HG03095 (cell line): ENCODE data around the gene TMEM132D.

ENCODE experiments used
- ATAC-seq: cut with Tn5 transposase; IDR thresholded peaks from one replicate; pipeline ENCODE4 v1.9.1; 2021; ENCODE audit warnings: moderate library complexity; ENCODE audit not compliant: unreplicated experiment

Gene TMEM132D

DNA sequence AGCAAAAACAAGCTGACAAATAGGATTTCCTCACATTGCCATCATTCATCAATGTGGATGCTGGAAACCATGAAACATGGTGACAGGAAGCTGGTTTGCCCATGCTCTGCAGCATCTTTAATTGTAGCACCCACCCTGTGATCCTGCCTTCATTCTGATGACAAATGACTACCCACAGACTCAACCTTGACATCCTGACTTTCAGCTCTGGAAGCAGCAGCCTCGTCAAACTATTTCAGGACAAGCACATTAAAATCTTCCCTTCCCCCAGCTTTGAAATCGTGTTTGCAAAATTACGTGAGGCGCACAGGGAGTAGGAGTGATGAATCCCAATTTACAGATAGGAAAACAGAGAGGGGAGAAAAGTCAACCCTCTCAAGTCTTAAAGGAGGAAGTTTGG is 765.0 kb downstream of the TMEM132D start:
- no peak for ATAC-seq

DNA sequence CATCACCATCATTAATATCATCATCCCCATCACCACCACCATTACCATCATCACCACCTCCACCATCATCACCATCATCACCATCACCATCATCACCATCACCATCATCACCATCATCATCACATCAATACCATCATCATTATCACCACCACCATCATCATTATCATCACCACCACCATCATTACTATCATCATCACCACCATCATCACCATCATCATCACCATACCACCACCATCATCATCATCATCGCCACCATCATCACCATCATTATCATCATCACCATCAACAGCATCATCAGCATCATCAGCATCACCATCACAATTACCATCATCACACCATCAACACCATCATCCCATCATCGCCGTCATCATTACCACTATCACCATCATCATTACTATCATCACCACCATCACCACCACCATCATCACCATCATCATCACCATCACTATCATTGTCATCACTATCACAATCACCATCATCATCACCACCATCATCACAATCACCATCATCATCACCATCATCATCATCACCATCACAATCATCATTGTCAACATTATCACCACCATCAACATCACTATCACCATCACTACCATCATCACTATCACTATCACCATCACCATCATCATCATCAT is 767.0 kb downstream of the TMEM132D start:
- ATAC-seq = no peak

DNA sequence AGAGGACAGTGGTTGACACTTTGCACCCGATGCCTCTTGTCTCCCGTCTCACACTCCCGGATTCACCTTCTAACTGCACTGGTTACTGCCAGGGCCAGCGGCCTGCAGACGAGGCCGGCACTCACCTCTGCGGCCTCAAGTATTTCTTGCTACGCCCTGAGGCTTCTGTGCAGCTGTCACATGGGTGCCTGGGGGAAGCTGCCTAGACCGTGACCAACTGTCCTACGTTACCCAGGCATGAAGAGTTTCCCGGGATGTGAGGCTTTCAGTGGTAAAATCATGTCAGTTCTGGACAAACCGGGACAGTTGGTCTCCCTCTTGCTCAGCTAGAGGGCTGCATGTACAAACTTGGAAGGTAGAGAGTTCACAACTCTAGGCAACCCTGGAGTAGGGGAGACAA is 776.1 kb downstream of the TMEM132D start:
- no peak for ATAC-seq

DNA sequence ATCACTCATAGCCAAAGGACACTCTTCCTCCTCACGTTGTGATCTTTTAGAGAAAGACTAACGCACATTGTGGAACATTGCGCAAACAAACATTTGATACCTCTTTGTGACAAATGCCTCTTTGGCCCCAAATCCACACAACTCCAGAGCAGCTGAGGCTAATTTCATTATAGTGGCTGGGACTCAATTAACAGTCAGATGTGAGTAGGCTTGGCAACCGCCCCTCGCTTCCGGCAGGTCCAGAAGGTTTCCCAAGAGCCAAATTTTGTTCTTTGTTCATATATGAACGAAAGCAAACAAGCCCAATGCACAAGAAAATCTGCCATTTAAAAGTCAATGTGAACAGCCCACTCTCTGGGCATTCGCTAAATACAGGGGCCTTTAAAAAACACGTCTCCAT is 776.6 kb downstream of the TMEM132D start:
- no peak for ATAC-seq

DNA sequence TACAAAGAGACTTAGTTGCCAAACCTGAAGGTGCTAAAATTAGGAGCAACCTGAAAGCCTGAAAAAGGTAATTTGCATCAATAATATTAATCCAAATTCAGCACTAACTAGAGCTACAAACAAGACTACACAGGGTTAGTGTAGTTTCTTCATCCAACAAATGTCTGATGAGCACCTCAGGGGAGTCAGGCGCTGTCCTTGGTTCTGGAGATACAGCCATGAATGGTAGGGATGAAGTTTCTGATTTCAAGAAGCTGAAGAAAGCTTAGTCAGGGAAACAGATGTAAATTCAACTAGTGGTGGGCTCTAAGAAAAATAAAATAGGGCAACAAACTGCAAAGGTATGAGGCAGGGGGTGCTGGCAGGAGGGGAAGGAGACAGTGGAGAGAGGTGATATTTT is 784.3 kb downstream of the TMEM132D start:
- ATAC-seq = no peak

DNA sequence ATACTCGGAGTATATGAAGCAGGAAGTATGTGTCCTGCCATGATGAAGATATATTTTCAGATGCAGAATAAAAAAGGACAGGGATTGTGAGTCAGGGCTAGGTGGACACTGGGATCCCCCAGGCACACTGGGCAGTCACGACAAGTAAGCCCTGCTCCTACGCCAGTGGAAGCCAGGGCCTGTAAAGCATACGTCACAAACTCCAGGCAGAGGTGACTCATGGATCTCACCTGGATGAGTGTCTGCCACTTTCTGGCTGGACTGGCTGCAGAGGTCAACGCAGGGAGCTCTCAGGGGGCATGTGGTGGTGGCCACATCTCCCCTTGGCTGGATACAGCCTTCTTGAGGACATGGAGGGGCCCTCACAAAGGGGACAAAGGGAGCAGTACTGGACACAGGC is 788.3 kb downstream of the TMEM132D start:
- ATAC-seq = no peak

DNA sequence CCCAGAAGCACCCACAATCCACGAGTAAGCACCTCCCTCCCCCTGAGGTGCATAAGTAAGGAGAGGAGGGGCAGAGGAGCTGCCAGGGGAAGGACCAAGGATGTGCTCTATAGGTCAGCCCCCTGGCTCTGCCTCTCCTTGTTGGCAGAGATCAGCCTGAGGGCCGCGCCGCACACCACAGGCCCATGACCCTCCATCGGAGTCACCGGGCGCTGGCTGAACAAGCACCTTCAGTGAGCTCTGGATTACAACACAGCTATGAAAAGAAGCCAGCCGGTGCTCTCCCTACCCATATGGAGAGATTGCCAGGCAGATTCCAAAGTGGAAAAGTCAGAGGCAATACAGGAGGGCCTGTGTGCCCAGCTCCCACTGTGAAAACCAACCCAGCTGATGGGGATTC is 793.2 kb downstream of the TMEM132D start:
- no peak for ATAC-seq

DNA sequence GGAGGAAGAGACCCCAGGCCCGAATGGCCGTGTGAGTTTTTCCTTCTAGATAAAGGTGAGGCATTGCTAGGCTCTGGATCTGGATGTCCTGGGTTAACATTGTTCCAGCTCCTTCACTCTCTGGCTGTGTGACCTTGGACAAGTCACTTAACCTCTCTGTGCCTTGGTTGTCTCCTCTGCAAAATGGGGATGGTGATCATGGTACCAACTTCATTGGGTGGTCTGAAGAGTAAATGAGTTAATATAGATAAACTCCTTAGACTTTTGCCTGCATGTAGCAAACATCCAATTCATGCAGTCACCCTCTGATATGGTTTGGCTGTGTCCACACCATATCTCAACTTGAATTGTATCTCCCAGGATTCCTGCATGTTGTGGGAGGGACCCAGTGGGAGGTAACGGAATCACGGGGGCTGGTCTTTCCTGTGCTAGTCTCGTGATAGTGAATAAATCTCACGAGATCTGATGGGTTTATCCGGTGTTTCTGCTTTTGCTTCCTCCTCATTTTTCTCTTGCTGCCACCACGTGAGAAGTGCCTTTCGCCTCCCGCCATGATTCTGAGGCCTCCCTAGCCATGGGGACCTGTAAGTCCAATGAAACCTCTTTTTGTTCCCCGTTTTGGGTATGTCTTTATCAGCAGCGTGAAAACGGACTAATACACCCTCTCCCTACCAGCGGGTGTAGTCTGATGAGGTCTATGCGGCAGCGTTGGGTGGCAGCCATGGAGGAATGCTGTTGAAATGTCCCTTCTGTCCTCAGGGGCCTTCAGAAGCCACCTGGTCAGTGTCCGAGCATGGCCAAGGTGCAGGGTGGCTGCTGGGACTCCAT is 794.4 kb downstream of the TMEM132D start:
- ATAC-seq = no peak

DNA sequence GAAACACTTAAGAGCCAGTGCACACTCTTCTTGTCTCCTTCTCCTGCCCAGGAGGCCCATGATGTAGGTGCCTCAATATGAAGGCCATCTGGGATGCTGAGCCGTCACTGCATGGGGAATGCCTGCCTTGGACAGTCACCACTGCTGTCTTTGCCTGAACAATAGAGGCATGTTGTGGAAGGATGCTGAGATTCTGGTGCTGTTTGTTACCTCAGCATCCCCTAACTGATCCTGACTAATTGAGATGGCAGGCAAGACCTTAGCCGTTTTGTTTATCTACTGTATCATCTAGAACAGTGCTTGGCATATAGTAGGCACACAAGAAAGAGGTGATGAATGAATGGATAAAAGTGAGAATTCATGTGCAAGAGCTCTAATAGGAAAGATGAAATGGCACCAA is 797.1 kb downstream of the TMEM132D start:
- no peak for ATAC-seq

DNA sequence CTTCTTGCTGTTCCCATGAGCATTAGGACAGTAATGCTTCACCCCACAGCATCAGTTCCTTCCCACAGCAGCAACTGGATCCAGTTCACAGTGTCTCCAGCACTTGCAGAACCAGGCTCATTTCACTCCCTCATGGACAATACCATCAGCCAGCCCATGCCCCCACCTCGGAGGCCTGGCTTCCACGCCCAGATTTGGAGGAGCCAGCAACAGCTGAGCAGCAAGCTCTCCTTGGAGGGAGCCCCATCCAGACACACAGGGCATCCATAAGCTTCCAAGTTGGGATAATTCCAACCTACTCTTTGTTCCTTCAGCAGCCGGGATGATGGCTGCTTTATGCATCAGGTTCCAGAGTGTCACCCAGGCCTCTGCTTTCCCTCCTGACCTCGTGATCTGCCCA is 800.6 kb downstream of the TMEM132D start:
- no peak for ATAC-seq

DNA sequence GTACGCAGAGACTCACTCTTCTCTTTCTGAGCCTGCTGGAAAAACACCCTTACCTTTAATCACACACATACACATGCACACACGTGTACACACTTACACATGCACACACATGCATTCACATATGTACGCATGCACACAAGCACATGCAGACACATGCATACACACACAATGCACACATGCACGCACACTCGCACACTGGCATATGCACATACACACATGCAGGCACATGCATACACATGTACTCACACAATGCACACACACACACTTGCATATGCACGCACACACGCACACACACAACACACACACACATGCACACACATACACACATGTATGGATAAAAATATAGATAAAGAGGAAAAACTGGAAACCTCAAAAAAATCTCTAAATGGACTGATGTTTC is 801.6 kb downstream of the TMEM132D start:
- no peak for ATAC-seq

DNA sequence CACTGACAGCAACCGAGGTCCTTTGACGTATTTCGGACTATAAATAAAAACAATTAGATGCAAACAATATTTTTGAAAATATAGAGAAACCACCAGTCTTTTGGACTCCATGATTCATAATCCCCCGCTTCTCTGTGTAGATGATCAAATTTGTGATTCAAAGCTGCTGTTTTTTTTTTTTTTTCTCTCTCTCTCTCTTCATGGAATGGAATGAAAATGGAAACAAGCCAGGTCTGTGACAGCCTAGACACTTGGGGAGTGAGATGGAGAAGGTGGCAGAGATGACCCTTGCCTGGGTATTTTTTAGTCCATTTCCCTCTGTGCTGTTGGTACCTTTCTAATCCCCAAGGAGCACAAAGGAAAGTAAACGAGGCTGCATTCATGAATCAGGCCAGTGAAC is 802.0 kb downstream of the TMEM132D start:
- ATAC-seq = no peak

DNA sequence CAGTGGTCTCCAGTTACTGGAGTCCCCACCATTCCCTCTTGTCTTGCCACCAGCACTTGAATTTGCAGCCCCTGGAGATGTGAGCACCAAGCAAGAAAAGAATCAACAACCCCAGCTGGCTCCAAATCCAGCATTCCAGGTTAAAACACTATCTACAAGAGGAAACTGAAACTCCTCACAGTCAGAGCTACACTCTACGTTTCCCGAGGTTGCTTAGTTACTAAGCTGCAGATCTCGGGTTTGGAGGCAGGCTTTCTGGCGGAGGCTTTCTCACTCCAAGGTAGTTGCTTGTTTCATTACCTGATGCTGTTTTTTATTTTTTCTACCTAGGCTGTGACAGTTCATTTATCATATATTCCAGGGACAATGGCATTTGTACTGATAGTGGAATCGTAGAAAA is 802.4 kb downstream of the TMEM132D start:
- no peak for ATAC-seq

DNA sequence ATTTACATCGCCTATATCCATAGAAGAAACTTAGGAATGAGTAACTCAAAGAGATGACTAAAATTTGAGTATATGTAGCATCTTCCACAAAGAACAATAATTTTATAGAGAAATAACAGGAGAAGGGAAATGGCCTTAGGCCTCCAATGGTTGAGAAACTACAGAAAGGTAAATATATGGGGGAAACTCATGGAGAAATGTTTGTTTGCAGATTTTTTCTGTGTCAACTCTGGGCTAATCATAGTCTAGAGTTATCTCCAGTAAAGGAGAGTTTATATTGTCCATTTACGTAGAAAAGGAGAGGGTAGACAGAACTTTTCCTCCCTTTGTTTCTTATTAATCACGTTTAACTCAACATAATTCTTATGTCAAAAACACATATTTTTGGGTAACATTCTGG is 806.4 kb downstream of the TMEM132D start:
- no peak for ATAC-seq

DNA sequence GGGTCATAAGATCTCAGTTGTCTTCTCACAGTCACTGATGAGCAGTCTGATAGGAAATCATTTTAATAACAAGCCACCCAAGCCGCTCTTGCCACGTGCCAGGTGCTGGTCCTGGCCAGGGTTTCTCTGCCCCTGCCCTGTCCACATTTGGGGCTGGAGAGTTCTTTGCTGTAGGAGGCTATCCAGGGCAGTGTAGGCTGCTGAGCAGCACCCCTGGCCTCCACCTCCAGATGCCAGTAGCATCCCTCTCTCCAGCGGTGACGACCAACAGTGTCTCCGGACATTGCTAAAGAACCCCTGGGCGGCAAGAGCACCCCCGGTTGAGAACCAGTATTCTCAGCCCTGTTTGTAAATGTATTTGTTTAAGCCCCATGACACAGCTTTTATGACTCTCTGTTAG is 806.9 kb downstream of the TMEM132D start:
- no peak for ATAC-seq

DNA sequence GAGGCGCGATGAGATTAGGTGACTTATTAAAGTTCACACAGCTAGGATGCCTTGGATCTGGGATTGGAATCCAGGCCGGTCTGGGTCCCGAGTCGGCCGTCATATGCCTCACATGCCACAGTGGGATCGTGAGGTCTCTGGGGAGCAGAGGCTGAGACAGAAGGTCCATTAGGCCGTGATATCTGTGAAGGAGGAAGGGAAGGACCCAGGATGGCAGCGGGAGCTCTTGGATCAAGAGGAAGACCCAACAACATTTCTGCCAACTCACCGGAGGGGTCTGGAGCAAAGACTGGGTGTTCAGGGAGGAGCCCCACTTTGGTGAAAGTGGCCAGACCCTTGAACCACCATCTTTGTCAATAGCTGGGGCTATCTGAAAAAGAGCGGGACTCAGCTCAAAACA is 807.6 kb downstream of the TMEM132D start:
- ATAC-seq = no peak

DNA sequence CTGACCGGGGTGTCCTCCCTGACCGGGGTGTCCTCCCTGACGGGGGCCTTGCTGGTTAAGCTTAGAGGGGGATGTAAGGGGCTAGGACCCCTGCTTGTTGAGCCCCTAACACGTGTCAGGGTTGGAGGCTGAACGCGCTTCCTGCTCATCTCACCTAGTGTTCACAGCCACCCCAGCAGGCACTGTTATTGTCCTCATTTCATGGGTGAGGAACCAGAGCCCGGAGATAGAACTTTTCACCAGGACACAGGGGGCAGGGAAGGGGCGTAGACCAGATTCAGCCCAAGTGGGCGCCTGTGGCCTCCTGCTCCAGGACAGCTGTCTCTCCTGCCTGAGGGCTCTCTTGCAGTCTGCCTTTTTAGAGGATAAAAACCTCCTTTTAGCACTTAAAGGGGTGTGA is 814.2 kb downstream of the TMEM132D start:
- no peak for ATAC-seq

DNA sequence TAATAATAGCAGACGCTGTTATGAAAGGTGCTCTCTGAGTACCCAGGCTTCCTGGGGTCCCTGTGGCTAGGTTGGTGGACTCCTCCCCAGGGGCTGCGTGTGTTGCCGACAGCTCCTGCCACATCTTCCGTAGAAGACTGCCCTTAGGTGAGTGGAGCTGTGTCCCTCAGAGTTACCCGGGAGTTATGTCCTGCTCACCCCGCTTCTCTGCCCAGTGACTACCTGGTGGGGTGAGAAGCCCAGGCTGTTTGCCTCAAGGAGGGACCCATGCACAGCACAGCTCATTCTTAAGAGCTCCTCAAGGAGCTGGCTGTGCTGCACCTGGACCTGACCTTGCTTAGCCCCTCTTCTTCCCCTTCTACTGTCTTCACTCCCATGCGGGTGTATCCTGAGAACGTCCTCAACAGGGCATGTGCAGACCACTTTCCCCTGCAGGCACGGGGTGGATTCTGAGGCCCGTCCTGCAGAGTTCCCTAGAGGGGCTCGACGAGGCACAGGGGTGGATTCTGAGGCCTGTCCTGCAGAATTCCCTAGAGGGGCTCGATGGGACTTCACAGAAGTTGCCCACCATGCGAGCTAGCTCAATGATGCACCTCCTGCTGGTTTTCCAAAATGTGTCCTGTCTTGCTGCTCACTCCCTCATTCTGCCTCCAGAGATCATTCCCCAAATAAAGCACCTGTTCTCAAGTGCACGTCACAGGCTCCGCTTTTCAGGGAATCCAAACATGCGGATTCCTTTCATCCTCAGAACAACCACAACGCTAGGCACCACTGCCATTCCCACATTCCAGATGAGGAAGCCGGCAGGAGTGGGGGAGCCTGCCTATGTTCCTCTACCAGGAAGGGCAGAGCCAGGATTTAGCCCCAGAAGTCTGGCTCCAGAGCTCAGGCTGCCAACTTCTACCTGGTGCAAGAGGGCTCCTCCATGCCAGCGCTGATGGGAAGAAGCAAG is 818.7 kb downstream of the TMEM132D start:
- no peak for ATAC-seq

DNA sequence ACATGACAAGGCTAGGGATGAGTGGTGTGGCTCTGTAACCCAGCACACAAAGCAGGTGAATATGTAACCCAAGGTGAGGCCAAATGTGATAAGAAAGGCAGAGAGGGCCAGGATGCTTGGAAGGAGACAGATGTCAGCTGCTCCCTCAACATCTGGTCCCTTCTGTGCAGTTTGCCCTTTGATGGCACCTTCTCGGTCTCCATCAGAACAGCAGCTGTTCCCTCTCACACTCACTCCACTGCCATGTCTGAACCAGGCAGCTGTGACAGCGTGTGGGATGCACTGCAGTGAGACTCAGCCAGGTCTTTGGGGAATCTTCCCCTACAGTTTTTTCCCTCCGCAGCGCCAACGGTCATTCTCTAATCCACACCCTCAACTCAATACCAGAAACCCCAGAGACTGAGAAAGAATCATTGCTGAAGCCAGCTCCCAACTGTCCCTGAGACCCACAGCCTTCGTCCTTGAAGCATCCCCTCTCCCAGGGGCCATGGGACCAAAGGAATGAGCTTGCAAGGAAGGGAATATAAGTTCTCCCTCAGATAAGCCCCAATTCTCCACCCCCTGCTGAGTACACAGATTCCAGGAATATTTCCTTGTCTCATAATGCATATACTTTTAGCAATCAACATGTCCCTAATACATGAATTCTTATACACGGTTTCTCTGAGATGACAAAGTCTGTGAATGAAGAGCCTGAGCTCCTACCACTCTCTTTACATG is 820.5 kb downstream of the TMEM132D start:
- ATAC-seq = no peak

DNA sequence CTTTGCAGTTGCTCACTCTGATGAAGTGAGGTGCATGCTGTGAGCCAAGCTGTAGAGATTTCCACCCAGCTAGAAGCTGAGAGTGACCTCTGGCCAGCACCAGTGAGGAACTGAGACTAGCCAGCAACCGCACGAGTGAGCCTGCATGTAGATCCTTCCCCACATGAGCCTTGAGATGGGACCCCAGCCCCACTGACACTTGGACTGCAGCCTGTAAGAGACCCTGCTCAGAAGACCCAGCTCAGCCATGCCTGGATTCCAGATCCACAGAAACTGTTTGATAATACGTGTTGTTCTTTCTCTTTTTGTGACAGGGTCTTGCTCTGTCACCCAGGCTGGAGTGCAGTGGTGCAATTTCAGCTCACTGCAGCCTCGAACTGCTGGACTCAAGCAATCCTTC is 821.4 kb downstream of the TMEM132D start:
- ATAC-seq = no peak

DNA sequence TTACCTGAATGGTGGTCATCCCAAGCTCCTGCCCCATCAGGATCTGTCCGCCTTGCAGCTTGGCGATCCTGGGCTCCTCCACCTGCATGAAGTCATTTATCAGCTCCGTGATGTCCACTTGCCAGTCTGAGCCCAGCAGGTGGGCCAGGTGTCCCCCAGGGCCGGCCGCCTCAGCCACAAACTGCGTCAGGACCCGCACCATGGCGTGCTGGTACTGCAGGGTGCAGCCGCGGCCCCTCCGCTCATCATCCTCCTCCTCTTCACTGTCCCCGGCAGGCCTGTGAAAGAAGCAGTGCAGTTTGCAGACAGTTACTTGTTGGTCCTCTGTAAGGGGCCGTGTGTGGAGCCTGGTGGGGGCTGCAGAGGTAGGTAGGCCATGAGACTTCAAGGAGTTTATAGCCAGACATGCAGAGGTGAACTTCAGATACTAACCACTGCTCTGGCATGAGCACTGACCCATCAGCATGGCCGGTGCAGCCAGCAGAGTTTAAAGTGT is 822.0 kb downstream of the TMEM132D start:
- ATAC-seq = no peak
